ENCODE data around the gene EMP1.

Gene EMP1

GRCh38 chr12:13173012-13173932 is 23.3 kb upstream of the EMP1 start:
- DNase-seq = peak; percentile 40

- DNase-seq = no peak
Observed at GRCh38 chr12:13175499-13175898, 21.0 kb upstream of the EMP1 start.

GRCh38 chr12:13176256-13176655 is 20.3 kb upstream of the EMP1 start:
- no peak for DNase-seq

- no peak for DNase-seq
Observed at GRCh38 chr12:13177373-13177772, 19.2 kb upstream of the EMP1 start.

GRCh38 chr12:13177906-13178305 is 18.6 kb upstream of the EMP1 start:
- no peak for DNase-seq

- no peak for DNase-seq
Observed at GRCh38 chr12:13178568-13179210, 17.8 kb upstream of the EMP1 start.

GRCh38 chr12:13179211-13180074 is 17.1 kb upstream of the EMP1 start:
- DNase-seq = peak; percentile 55

DNA sequence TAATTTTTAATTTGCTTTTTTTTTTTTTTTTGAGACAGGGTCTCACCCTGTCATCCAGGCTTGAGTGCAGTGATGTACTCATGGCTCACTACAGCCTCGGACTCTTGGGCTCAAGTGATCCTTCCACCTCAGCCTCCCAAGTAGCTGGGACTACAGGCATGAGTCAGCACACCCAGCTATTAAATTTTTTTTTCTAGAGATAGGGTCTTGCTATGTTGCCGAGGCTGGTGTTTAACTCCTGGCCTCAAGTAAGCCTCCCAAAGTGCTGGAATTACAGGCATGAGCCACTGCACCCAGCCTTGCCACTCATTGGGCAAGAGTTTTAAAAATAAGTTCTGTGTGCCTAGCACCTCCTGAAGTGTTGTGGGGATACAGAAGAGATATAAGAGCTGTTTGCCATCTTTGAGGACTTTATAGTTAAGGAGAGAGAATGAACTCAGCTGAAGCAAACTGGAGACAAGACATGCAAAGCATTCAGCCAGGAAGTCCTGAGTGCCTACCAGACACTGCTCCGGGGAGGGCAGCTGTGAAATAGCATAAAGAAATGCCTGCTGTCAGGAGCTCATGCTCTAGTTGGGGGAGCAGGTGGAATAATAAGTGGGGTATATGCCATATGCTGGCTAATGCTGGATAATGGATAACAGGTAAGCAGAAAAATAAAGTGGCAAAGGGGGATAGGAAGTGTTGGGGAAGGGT is 15.0 kb upstream of the EMP1 start:
- no peak for DNase-seq

- no peak for DNase-seq
Observed at GRCh38 chr12:13182881-13183280, 13.6 kb upstream of the EMP1 start.

GRCh38 chr12:13183620-13184019 is 12.9 kb upstream of the EMP1 start:
- no peak for DNase-seq

DNA sequence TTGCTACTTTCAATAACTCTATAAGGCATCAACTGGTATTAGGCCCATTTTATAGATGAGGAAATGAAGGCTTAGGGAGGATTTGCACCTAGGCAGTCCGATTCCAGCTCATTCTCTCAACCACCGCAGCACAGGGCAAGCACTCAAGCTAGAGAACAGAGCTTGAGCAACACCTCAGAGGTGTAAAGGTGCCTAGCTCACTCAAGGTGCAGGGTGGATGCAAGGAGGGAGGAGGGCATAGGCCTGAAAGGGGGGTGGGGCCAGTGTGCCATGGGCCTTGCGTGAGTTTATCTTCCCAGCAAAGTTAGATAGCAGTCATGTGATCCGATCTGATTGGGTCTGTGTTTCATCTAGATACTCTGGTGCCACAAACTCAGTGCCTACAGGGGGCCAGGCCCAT is 10.2 kb upstream of the EMP1 start:
- no peak for DNase-seq

DNA sequence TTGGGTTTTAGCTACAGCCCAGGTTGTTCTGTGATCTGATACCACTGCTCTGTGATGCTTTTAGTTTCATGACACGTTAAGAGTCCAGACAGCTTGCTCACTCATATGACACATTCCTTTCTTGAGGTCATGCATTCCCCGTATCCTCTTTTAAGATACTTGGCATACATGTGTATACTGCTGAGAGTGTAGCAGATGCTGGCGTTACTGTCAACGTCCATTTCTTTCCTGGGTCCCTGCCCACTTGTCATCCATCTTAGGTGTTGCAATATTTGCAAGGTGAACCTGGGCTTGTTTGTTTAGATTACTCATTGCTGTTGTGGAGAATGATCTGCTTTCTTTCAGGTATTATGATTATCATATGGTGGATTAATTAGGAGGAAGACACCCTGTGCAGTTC is 9.1 kb upstream of the EMP1 start:
- no peak for DNase-seq

DNA sequence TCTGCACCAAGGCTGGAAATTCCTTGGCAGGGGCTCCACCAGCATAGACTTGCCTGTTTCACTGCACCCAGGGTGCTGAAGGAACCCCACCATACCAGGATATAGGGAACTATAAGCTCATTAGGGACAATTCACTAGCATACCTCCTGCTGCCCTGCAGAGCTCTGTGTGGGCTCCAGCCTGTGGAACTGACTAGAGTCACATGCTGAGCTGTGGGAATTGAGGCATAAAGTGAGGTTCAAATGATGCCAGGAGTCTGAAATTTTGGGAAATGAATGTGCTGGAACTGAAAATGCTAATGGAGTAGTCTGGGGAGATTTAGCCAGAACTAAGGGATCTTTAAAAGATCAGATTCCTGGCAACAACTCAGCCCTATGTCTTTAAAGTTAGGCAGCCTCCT is 7.3 kb upstream of the EMP1 start:
- DNase-seq = no peak

- no peak for DNase-seq
Observed at GRCh38 chr12:13190275-13190674, 6.3 kb upstream of the EMP1 start.

DNA sequence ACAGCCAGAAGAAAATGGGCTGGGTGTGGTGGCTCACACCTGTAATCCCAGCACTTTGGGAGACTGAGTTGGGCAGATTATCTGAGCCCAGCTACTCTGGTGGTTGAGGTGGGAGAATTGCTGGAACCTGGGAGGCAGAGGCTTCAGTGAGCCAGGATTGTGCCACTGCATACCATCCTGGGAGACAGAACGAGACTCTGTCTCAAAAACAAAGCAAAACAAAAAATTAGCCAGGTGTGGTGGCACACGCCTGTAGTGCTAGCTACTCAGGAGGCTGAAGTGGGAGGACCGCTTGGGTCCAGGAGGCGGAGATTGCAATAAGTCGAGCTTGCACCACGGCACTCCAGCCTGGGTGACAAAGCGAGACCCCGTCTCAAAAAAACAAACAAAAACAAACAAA is 3.8 kb upstream of the EMP1 start:
- no peak for DNase-seq

DNA sequence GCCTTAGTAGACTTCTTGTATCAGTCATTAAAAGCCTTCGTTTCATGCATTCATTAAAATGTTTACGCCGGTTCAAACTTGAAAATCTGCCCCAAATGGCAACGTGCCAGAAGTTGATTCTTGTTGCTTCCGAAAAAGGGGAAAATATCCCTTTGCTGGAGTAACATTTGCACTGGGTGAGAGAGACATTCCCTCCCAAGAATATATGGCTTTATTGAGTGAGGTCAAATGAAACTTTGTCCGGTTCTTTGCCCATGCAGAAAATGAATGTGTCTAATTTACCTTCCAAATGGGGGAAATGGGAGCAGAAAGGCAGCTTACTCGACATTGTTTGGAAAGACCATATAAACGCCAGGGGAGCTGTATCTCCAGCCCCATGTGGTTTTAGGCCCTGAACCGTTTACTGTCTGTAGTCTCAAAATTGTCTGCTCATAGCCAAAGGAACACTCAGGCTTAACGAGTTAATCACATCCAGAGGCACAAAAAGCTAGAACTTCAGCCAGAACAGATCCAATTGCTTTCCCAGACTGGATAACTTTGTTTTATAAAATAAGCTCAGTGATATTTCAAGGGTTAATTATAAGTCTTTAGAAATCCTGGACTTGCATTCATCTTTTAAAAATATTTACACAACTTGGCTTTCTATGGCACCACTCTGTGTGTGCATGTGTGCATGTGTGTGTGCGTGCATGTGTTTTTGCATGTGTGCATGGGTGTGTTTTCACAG is 2.9 kb upstream of the EMP1 start:
- no peak for DNase-seq

DNA sequence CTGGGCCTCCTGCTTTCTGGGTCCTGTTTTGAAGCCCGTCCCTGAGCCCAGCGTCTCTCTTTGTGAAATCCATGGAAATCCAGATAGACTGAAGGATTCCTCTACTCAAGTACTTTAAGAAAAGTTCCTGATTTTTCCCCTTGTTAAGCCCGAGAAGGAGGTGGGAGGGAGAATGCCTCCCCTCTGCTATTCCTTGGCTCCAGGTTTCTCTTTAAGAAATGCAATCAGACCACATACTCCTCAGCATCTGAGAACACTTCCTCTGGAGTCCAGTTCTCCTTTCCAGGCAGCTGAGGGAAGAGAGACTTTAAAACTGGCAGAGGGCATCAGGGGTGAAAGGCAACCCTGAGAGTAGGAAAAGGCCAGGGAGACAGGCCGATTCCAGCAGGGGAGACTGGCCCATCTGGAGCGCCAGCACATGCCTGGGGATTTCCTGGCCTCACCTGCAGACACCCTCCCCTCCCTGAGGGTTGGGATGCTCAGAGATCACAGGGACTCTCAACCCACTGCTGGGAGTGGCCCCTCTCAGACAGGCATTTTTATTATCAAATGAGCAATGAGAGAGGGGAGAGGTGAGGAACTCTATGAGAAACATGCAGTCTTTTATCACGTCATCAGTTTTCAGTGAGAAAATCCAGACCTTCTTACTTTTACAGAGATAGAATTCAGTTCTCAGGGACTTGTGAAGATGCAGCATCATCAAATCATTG is 2.0 kb upstream of the EMP1 start:
- DNase-seq = no peak

DNA sequence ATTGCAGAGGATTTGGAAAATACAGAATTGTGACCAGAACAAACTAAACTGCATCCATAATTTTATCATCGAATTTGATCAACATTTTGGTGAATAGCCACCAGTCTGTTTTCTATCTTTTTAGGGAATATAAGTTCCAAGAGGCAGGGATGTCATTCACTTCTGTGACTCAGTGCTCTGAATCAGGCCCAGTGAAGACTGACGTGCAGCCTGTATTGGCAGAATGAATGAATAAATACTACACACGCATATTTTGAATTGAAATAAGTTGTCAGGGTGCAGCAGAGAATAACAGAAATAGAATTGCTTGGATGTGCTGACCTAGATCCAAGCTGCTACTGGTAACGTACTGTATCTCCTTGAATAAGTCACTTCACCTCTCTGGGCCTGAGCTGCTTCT is 1.3 kb upstream of the EMP1 start:
- no peak for DNase-seq

DNA sequence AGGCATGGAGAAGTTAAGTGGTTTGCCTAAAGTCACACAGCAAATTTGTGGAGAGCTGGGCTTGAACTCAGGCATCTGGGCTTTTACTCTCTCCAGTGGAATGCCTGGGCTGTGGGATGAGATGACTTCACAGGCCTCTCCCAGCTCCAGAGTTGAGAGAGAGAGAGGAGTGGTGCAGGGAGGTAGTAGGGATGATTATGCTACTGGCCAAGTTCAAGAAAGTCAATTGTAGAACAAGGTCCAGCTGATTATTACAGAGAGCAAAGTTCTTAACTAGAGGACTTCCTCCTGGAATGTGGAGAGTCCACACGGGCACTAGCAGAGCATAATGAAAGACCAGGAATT is 769 bp upstream of the EMP1 start:
- DNase-seq = no peak

- DNase-seq = no peak
Observed at GRCh38 chr12:13197032-13197431, 506 bp downstream of the EMP1 start.

- no peak for DNase-seq
Observed at GRCh38 chr12:13197526-13198143, 1.1 kb downstream of the EMP1 start.
